Fibroblast of lung (primary cell): ENCODE results near the gene FHL1. TPM values are rescaled to one million over a fixed set of nuclear protein-coding genes. Genes with fewer than 3 reads are reported as not detected.

Source experiments
- DNase-seq, 2 donors: peaks; one replicate each; pipeline versions ENCODE4 v3.0.0 to v3.0.0-alpha.2; 2010; ENCODE audit warnings: low read depth in 2 of 2
- H2AFZ ChIP-seq: 2 replicates; pipeline ENCODE4 v1.5.1; 2012; ENCODE audit warnings: low read length, control low read depth, inconsistent platforms
- H3K27ac ChIP-seq: 2 replicates; pipeline ENCODE4 v1.5.1; 2011; ENCODE audit warnings: low read length, control low read depth; ENCODE audit not compliant: insufficient read depth
- H3K27me3 ChIP-seq: 2 replicates; pipeline ENCODE4 v1.5.1; 2011; ENCODE audit warnings: mild to moderate bottlenecking, low read length; ENCODE audit not compliant: control insufficient read depth, insufficient read depth
- H3K36me3 ChIP-seq: 2 replicates; pipeline ENCODE4 v1.5.1; 2011; ENCODE audit warnings: low read length; ENCODE audit not compliant: control insufficient read depth, insufficient read depth
- H3K4me1 ChIP-seq: 2 replicates; pipeline ENCODE4 v1.5.1; 2011; ENCODE audit warnings: low read length; ENCODE audit not compliant: control insufficient read depth, insufficient read depth; ENCODE audit errors: extremely low read depth
- H3K4me2 ChIP-seq: 2 replicates; pipeline ENCODE4 v1.5.1; 2011; ENCODE audit warnings: low read length, control low read depth; ENCODE audit not compliant: insufficient read depth; ENCODE audit errors: extremely low read depth
- H3K4me3 ChIP-seq, 4 experiments: fragments of 200-600 bp in 1 of 4; sonication (generic) in 1 of 4; replicated peaks in 1 of 4; 2 replicates each; pipeline ENCODE4 v1.5.1; 2011 to 2016; ENCODE audit warnings: low read length in 4 of 4, low read depth in 3 of 4, mild to moderate bottlenecking in 3 of 4, control low read depth in 2 of 4, inconsistent platforms in 1 of 4, mixed read lengths in 1 of 4; ENCODE audit not compliant: insufficient read depth in 1 of 4; ENCODE audit errors: control extremely low read depth in 1 of 4
- H3K79me2 ChIP-seq: 2 replicates; pipeline ENCODE4 v1.5.1; 2012; ENCODE audit warnings: mild to moderate bottlenecking, low read length, inconsistent platforms; ENCODE audit not compliant: control insufficient read depth, insufficient read depth
- H3K9ac ChIP-seq: 2 replicates; pipeline ENCODE4 v1.5.1; 2011; ENCODE audit warnings: mild to moderate bottlenecking, low read length, control low read depth; ENCODE audit not compliant: insufficient read depth
- H3K9me3 ChIP-seq: 2 replicates; pipeline ENCODE4 v1.5.1; 2012; ENCODE audit warnings: low read depth, low read length; ENCODE audit not compliant: control insufficient read depth, insufficient read depth
- H4K20me1 ChIP-seq: 2 replicates; pipeline ENCODE4 v1.5.1; 2011; ENCODE audit warnings: low read length; ENCODE audit not compliant: control insufficient read depth, insufficient read depth; ENCODE audit errors: extremely low read depth
- EZH2 ChIP-seq: IDR thresholded peaks from 2 replicates; pipeline ENCODE4 v1.5.1; 2012; ENCODE audit warnings: low read length, control low read depth, mild to moderate bottlenecking; ENCODE audit errors: missing control alignments
- polyA plus RNA-seq, 2 donors: library from polyadenylated mRNA; depleted of rRNA in 1 of 2; stranded (reverse) in 1 of 2; unstranded in 1 of 2; fragments of >200 nt; gene quantifications; 2 replicates each; pipeline ENCODE4 v1.2.1, GENCODE V29; 2011 to 2012; ENCODE audit warnings: missing spikeins in 1 of 2
- total RNA-seq: library from RNA; depleted of rRNA; stranded (reverse); fragments of >200 nt; gene quantifications from 2 replicates; pipeline ENCODE4 v1.2.1, GENCODE V29; 2014
- TF ChIP-seq, protein P1 (sequence below), 2 donors: IDR thresholded peaks in 1 of 2; conservative IDR thresholded peaks in 1 of 2; 1 replicate in 1 of 2; 2 replicates in 1 of 2; pipeline ENCODE4 v1.5.1; 2011 to 2012; ENCODE audit warnings: low read length in 2 of 2, control low read depth in 1 of 2, inconsistent platforms in 1 of 2, low read depth in 1 of 2, mild to moderate bottlenecking in 1 of 2

Gene FHL1
- total and polyA plus RNA-seq, 2 donors (not counting 1 experiment from before 2014, with no cell fraction given), result 180 to 627 TPM

DNA sequence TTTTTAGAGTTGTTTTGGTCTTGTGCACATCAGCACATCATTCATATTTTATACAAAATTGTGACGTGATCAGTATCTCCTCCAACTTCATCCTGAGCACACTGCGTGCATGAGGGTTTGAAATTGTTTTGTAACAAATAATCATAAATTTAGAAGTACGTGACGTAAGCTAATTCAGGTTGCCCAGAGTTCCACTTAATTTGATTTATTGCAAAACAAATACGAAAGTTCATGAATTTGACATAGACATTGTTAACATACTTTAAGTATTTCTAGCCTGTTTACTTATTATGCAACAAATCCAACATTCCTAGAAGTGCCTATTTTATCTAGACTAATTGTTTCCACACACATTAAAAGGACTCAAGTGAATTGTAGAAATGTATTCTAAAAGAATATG is 55.6 kb downstream of the FHL1 start:
- peak; percentile 51 to 70 for DNase-seq
- H3K4me3 ChIP-seq, result no peak overlapping the region
- H3K36me3 ChIP-seq, result peaks cover 6% of the 10 kb centered on the region
- H3K4me2 ChIP-seq, result peak overlapping the region; percentile 51
- no peak overlapping the region for H2AFZ ChIP-seq
- H3K9ac ChIP-seq, result no peak overlapping the region
- H3K27me3 ChIP-seq, result no peaks in the 10 kb centered on the region
- peaks cover 10% of the 10 kb centered on the region for H3K4me1 ChIP-seq
- no peaks in the 10 kb centered on the region for H3K79me2 ChIP-seq
- peak overlapping the region; percentile 57 for H3K27ac ChIP-seq
- TF ChIP-seq, protein P1, sequence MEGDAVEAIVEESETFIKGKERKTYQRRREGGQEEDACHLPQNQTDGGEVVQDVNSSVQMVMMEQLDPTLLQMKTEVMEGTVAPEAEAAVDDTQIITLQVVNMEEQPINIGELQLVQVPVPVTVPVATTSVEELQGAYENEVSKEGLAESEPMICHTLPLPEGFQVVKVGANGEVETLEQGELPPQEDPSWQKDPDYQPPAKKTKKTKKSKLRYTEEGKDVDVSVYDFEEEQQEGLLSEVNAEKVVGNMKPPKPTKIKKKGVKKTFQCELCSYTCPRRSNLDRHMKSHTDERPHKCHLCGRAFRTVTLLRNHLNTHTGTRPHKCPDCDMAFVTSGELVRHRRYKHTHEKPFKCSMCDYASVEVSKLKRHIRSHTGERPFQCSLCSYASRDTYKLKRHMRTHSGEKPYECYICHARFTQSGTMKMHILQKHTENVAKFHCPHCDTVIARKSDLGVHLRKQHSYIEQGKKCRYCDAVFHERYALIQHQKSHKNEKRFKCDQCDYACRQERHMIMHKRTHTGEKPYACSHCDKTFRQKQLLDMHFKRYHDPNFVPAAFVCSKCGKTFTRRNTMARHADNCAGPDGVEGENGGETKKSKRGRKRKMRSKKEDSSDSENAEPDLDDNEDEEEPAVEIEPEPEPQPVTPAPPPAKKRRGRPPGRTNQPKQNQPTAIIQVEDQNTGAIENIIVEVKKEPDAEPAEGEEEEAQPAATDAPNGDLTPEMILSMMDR (conservative IDR thresholded peaks at IDR 0.05 in 1 of 2, IDR thresholded peaks at IDR 0.05 in 1 of 2; ENCODE audit: low read depth in 1 of 2, low read length in 2 of 2), result no peak
- no peak for TF ChIP-seq EZH2
- H4K20me1 ChIP-seq, result no peaks in the 10 kb centered on the region
- no peaks in the 10 kb centered on the region for H3K9me3 ChIP-seq

DNA sequence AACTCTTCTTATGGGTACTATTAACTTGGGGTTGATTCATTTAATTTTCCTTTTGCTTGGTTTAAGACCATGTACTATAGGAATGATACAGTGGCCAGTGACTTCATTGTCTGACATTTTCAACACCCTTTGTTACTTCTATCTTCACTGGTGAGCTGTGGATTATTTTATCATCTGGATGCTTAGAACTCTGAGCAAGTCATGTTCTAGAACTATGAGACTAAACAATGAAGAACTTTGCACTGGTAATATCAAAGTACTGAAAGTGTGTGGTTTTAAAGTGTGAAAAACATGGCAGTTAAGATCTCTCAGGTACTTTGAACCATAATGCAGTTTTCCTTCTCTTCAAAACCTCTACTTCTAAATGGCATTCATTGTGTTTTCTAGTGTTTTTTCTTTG is 56.1 kb downstream of the FHL1 start:
- DNase-seq, result peak in 1 of 2 donors; percentile 13
- H3K36me3 ChIP-seq, result peaks cover 10% of the 10 kb centered on the region
- H2AFZ ChIP-seq, result no peak overlapping the region
- H3K9ac ChIP-seq, result no peak overlapping the region
- peak overlapping the region; percentile 5 for H3K27ac ChIP-seq
- no peak overlapping the region for H3K4me2 ChIP-seq
- H3K4me3 ChIP-seq, result no peak overlapping the region
- TF ChIP-seq, protein P1 (conservative IDR thresholded peaks at IDR 0.05 in 1 of 2, IDR thresholded peaks at IDR 0.05 in 1 of 2; ENCODE audit: low read depth in 1 of 2, low read length in 2 of 2), result no peak
- no peak for TF ChIP-seq EZH2
- no peaks in the 10 kb centered on the region for H3K27me3 ChIP-seq
- no peaks in the 10 kb centered on the region for H3K9me3 ChIP-seq
- H4K20me1 ChIP-seq, result no peaks in the 10 kb centered on the region
- peaks cover 10% of the 10 kb centered on the region for H3K4me1 ChIP-seq
- no peaks in the 10 kb centered on the region for H3K79me2 ChIP-seq

DNA sequence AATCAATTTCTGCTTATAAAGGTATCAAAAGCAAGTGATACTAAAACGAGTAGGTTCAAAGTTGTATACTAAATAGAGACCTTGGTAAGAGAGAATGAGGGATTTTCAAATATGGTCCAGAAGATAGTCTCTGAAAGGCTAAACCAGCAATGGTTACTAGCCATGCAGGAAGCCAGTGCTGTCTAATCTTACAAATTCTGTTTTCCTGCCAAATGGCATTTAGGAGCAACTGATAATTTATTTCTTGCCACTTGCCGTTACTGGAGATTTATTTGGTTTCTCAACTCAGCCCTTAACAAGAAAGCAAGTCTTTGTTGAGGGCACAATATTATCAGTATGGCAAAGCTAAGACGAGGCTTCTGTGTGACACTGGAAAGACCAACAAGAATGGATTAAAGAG is 56.6 kb downstream of the FHL1 start:
- no peaks in the 10 kb centered on the region for H4K20me1 ChIP-seq
- H3K4me1 ChIP-seq, result peaks cover 10% of the 10 kb centered on the region
- no peaks in the 10 kb centered on the region for H3K27me3 ChIP-seq
- peak overlapping the region; percentile 72 for H3K27ac ChIP-seq
- no peaks in the 10 kb centered on the region for H3K79me2 ChIP-seq
- peak overlapping the region; percentile 8 for H3K4me2 ChIP-seq
- no peak for TF ChIP-seq EZH2
- TF ChIP-seq, protein P1 (conservative IDR thresholded peaks at IDR 0.05 in 1 of 2, IDR thresholded peaks at IDR 0.05 in 1 of 2; ENCODE audit: low read depth in 1 of 2, low read length in 2 of 2), result no peak
- H3K4me3 ChIP-seq, result no peak overlapping the region
- no peaks in the 10 kb centered on the region for H3K9me3 ChIP-seq
- peak overlapping the region; percentile 24 for H3K9ac ChIP-seq
- peak in 1 of 2 donors; percentile 11 for DNase-seq
- H2AFZ ChIP-seq, result no peak overlapping the region
- peaks cover 10% of the 10 kb centered on the region for H3K36me3 ChIP-seq
